ES-I3 (cell line): ENCODE results near the gene GCAT.

ENCODE experiments used
- H3K36me3 ChIP-seq: 2 replicates; pipeline ENCODE4 v1.6.1; 2013; ENCODE audit warnings: mild to moderate bottlenecking, low read length, control low read depth, moderate library complexity; ENCODE audit not compliant: insufficient read depth
- H3K4me1 ChIP-seq: 2 replicates; pipeline ENCODE4 v1.6.1; 2013; ENCODE audit warnings: mild to moderate bottlenecking, control low read depth, low read length; ENCODE audit not compliant: insufficient read depth
- H3K9ac ChIP-seq: 2 replicates; pipeline ENCODE4 v1.6.1; 2013; ENCODE audit warnings: low read depth, mild to moderate bottlenecking, low read length, moderate library complexity
- H3K9me3 ChIP-seq: 2 replicates; pipeline ENCODE4 v1.6.1; 2013; ENCODE audit warnings: mild to moderate bottlenecking, low read length, moderate library complexity; ENCODE audit not compliant: control insufficient read depth, insufficient read depth

Gene GCAT

GRCh38 chr22:37860796-37861421 lies 53.2 kb downstream of the GCAT start:
- Histone ChIP-seq H3K36me3 (peaks cover 45% of the 10 kb centered on the region), H3K9ac (no peak overlapping the region), H3K4me1 (peaks cover 8% of the 10 kb centered on the region; the same call in 1 of the 2 replicates), H3K9me3 (no peaks in the 10 kb centered on the region)

GRCh38 chr22:37862570-37863325 lies 55.0 kb downstream of the GCAT start:
- Histone ChIP-seq H3K36me3 (peaks cover 47% of the 10 kb centered on the region), H3K4me1 (peaks cover 8% of the 10 kb centered on the region; the same call in 1 of the 2 replicates), H3K9ac (no peak overlapping the region), H3K9me3 (no peaks in the 10 kb centered on the region)

- Histone ChIP-seq H3K4me1 (peaks cover 8% of the 10 kb centered on the region; the same call in 1 of the 2 replicates), H3K36me3 (peaks cover 50% of the 10 kb centered on the region), H3K9me3 (no peaks in the 10 kb centered on the region), H3K9ac (no peak overlapping the region)
These were observed 57.8 kb downstream of the GCAT start for GRCh38 chr22:37865510-37865909.
